ENCODE results near the gene BBS4. TPM values are rescaled to one million over a fixed set of nuclear protein-coding genes. Genes with fewer than 3 reads are reported as not detected.

BBS4 gene
- total and polyA plus RNA-seq, 2 experiments from 2014 or later, result 15.7 to 20.9 TPM

DNA sequence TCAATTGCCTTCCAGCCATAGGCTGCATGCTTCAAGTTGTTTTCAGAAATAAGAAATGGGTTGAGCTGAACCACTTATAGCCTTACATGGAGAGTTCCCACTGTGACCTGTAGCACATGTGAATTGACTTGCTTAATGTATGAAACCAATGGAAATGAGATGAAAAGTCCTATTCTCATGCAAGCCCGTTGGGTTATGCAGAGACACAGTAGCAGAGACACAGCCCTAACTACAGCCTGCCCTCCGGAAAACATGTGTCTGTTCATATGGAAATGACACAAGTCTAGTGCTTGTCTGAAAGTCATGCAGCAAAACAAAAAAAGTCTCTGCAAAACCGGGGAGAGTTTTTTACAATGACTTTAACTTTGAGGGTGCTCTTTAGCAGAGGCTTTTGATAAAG lies 14.5 kb upstream of the BBS4 start:
- in situ Hi-C loops (cut with MboI), result loop anchor here (10.0 kb wide), 2 partner anchors 47 to 77 kb away; no protein-coding TSS in a partner anchor
- DNase-seq, result no peak
- 2 to 5% methylated on average over 3 of the region's 3 CpGs for WGBS, 2 experiments (ENCODE audit: low coverage in 1 of 2, low lambda C conversion rate in 2 of 2, missing lambda C conversion rate in 2 of 2)

DNA sequence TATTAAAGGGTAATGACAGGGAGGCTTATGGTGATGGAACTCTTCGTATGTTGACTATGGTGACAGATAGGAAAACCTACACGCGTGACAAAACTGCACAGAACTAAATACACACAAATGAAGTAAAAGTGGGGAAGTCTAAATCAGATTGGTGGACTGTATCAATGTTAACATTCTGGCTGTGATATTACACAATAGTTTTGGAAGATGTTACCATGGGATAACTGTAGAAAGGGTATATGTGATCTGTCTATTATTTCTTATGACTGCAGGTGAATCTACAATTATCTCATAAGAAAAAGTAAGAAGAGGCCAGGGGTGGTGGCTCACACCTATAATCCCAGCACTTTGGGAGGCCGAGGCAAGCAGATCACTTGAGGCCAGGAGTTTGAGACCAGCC lies 9.2 kb upstream of the BBS4 start:
- Histone ChIP-seq H3K9ac (no peak overlapping the region), H2AFZ (no peak overlapping the region), H3K79me2 (ENCODE audit: insufficient read depth) (no peaks in the 10 kb centered on the region), H3K4me1 (ENCODE audit: insufficient read depth) (no peaks in the 10 kb centered on the region), H3K9me2 (ENCODE audit: insufficient read depth) (no peaks in the 10 kb centered on the region), H3K4me3 (no peak overlapping the region), H4K20me1 (ENCODE audit: insufficient read depth) (no peaks in the 10 kb centered on the region), H3K27me3 (replicated peaks; ENCODE audit: insufficient read depth) (peaks cover 38% of the 10 kb centered on the region), H3F3A (ENCODE audit: insufficient read depth) (no peaks in the 10 kb centered on the region), H3K4me2 (ENCODE audit: unreplicated experiment) (no peak overlapping the region), H3K36me3 (ENCODE audit: low read depth) (no peaks in the 10 kb centered on the region), H3K9me3 (ENCODE audit: low read depth) (no peaks in the 10 kb centered on the region), H3K27ac (no peak overlapping the region)
- in situ Hi-C loops (cut with MboI), result loop anchor here (10.0 kb wide), 2 partner anchors 52 to 82 kb away; no protein-coding TSS in a partner anchor
- TF ChIP-seq EZH2phosphoT487 (IDR thresholded peaks at IDR 0.05; ENCODE audit: insufficient read depth, low read depth) (no peak), EZH2 (IDR thresholded peaks at IDR 0.05; ENCODE audit: insufficient read depth, poor library complexity, severe bottlenecking) (no peak)
- no peak for DNase-seq
- WGBS, 2 experiments (ENCODE audit: low coverage in 1 of 2, low lambda C conversion rate in 2 of 2, missing lambda C conversion rate in 2 of 2), result 76% methylated on average over 4 of the region's 4 CpGs

More for the DNA sequence above, 14.5 kb upstream of the BBS4 start:
- Histone ChIP-seq H2AFZ (no peak overlapping the region), H3K9ac (no peak overlapping the region), H3K27ac (no peak overlapping the region), H3K9me2 (ENCODE audit: insufficient read depth) (no peaks in the 10 kb centered on the region), H3K36me3 (ENCODE audit: low read depth) (no peaks in the 10 kb centered on the region), H3K4me2 (ENCODE audit: unreplicated experiment) (no peak overlapping the region), H3K27me3 (replicated peaks; ENCODE audit: insufficient read depth) (peaks cover 22% of the 10 kb centered on the region; the same call in 1 of the 2 replicates), H3K9me3 (ENCODE audit: low read depth) (no peaks in the 10 kb centered on the region), H3K4me1 (ENCODE audit: insufficient read depth) (no peaks in the 10 kb centered on the region), H3F3A (ENCODE audit: insufficient read depth) (no peaks in the 10 kb centered on the region), H3K79me2 (ENCODE audit: insufficient read depth) (no peaks in the 10 kb centered on the region), H4K20me1 (ENCODE audit: insufficient read depth) (no peaks in the 10 kb centered on the region), H3K4me3 (no peak overlapping the region)
- TF ChIP-seq EZH2 (IDR thresholded peaks at IDR 0.05; ENCODE audit: insufficient read depth, poor library complexity, severe bottlenecking) (no peak), EZH2phosphoT487 (IDR thresholded peaks at IDR 0.05; ENCODE audit: insufficient read depth, low read depth) (no peak)

DNA sequence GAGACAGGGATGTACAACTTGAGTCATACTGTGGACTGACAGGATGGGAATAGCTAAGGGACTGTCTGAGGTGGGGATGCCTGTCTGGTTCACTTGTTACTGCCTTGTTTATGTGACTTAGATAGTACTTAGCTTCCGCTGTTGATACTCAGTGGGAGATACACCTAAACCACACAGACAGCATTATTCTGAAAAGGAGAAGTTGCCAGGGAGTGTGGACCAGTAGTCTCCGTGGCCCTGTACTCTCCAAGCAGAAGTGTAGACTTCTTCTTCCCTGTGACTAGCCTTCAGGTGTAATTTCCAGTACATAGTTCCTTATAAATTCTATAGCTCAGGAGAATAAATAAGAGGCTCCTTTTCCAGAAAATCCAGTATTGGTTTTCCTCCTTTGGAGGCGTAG lies 5.1 kb upstream of the BBS4 start:
- peaks cover 11% of the 10 kb centered on the region; the same call in 1 of the 2 replicates for H3F3A ChIP-seq (ENCODE audit: insufficient read depth)
- H4K20me1 ChIP-seq (ENCODE audit: insufficient read depth), result no peaks in the 10 kb centered on the region
- H2AFZ ChIP-seq, result no peak overlapping the region
- H3K4me2 ChIP-seq (ENCODE audit: unreplicated experiment), result no peak overlapping the region
- no peaks in the 10 kb centered on the region for H3K36me3 ChIP-seq (ENCODE audit: low read depth)
- H3K27ac ChIP-seq, result no peak overlapping the region
- no peaks in the 10 kb centered on the region for H3K79me2 ChIP-seq (ENCODE audit: insufficient read depth)
- WGBS, 2 experiments (ENCODE audit: low coverage in 1 of 2, low lambda C conversion rate in 2 of 2, missing lambda C conversion rate in 2 of 2), result 36 to 45% methylated on average over 3 of the region's 3 CpGs
- DNase-seq, result no peak
- in situ Hi-C loops (cut with MboI), result no loop called here
- H3K9ac ChIP-seq, result no peak overlapping the region
- H3K4me3 ChIP-seq, result no peak overlapping the region
- H3K9me3 ChIP-seq (ENCODE audit: low read depth), result no peaks in the 10 kb centered on the region
- H3K27me3 ChIP-seq (replicated peaks; ENCODE audit: insufficient read depth), result peaks cover 21% of the 10 kb centered on the region
- H3K4me1 ChIP-seq (ENCODE audit: insufficient read depth), result peaks cover 6% of the 10 kb centered on the region
- H3K9me2 ChIP-seq (ENCODE audit: insufficient read depth), result no peaks in the 10 kb centered on the region
- no peak for TF ChIP-seq EZH2phosphoT487 (IDR thresholded peaks at IDR 0.05; ENCODE audit: insufficient read depth, low read depth)
- no peak for TF ChIP-seq EZH2 (IDR thresholded peaks at IDR 0.05; ENCODE audit: insufficient read depth, poor library complexity, severe bottlenecking)

DNA sequence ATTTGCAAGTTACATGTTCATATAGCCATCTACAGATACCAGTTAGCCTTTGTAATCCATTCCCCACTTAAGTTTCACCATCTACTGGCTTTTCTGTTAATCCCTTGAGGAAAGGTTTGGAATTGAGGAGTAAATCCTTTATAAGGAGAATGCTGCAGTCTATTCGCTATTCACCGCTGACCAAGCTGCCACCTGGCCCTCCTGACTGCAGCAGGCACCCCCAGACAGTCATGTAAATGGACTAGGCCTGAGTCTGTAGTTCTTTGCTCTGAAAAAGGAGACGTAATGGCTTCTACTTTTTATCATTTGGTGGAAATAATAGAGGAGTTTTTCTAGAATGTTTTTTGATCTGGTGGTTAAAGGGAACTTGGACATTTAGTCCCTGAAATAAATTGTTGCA lies 3.2 kb upstream of the BBS4 start:
- Histone ChIP-seq H3K27me3 (replicated peaks; ENCODE audit: insufficient read depth) (peaks cover 20% of the 10 kb centered on the region), H3F3A (ENCODE audit: insufficient read depth) (peaks cover 18% of the 10 kb centered on the region), H3K4me3 (no peak overlapping the region), H3K9ac (no peak overlapping the region), H3K9me2 (ENCODE audit: insufficient read depth) (no peaks in the 10 kb centered on the region), H3K4me2 (ENCODE audit: unreplicated experiment) (no peak overlapping the region), H4K20me1 (ENCODE audit: insufficient read depth) (no peaks in the 10 kb centered on the region), H3K9me3 (ENCODE audit: low read depth) (no peaks in the 10 kb centered on the region), H2AFZ (no peak overlapping the region), H3K27ac (no peak overlapping the region), H3K4me1 (ENCODE audit: insufficient read depth) (peaks cover 6% of the 10 kb centered on the region), H3K79me2 (ENCODE audit: insufficient read depth) (peaks cover 7% of the 10 kb centered on the region; the same call in 1 of the 2 replicates), H3K36me3 (ENCODE audit: low read depth) (no peaks in the 10 kb centered on the region)
- TF ChIP-seq EZH2phosphoT487 (IDR thresholded peaks at IDR 0.05; ENCODE audit: insufficient read depth, low read depth) (no peak), EZH2 (IDR thresholded peaks at IDR 0.05; ENCODE audit: insufficient read depth, poor library complexity, severe bottlenecking) (no peak)
- WGBS, 2 experiments (ENCODE audit: low coverage in 1 of 2, low lambda C conversion rate in 2 of 2, missing lambda C conversion rate in 2 of 2), result 84 to 86% methylated on average over 3 of the region's 3 CpGs
- no peak for DNase-seq
- in situ Hi-C loops (cut with MboI), result no loop called here
